H1 (cell line): ENCODE data around the gene PEX14. TPM values are rescaled to one million over a fixed set of nuclear protein-coding genes. Genes with fewer than 3 reads are reported as not detected.

Experiments used
- CTCF ChIA-PET: fragments of 300-600 bp; sonication (Branson Sonifier 250); formaldehyde crosslinking; loops from one replicate; lab custom pipeline; 2021; ENCODE audit not compliant: partially characterized antibody; lab: Charles Lee
- POLR2A ChIA-PET: fragments of 300-600 bp; sonication (Branson Sonifier 250); formaldehyde crosslinking; loops from one replicate; lab custom pipeline; 2021; ENCODE audit warnings: inconsistent platforms; ENCODE audit not compliant: partially characterized antibody; lab: Charles Lee
- DNase-seq, 2 experiments: peaks; one replicate each; pipeline versions ENCODE4 v3.0.0 to v3.0.0-alpha.2; 2010 to 2022; ENCODE audit warnings: low spot score in 2 of 2, low read depth in 1 of 2, mixed read lengths in 1 of 2
- FAIRE-seq: peaks from 2 replicates; lab custom pipeline; 2011; peaks lifted over from hg19 to GRCh38; lab: Jason Lieb, UNC
- H2AFZ ChIP-seq: 2 replicates; pipeline ENCODE4 v1.8.1; 2012; ENCODE audit warnings: low read length, inconsistent platforms
- H2AK5ac ChIP-seq: 2 replicates; pipeline ENCODE4 v1.6.1; 2013; ENCODE audit warnings: low read depth, low read length
- H2BK120ac ChIP-seq: replicated peaks from 2 replicates; pipeline ENCODE3; 2013; ENCODE audit warnings: low read depth, low read length, inconsistent platforms
- H2BK12ac ChIP-seq: 2 replicates; pipeline ENCODE4 v1.6.1; 2013; ENCODE audit warnings: low read depth, low read length
- H2BK15ac ChIP-seq: 2 replicates; pipeline ENCODE4 v1.6.1; 2013; ENCODE audit warnings: low read length
- H2BK20ac ChIP-seq: 2 replicates; pipeline ENCODE4 v1.6.1; 2013; ENCODE audit warnings: low read length
- H2BK5ac ChIP-seq: 2 replicates; pipeline ENCODE4 v1.6.1; 2013; ENCODE audit warnings: low read depth, low read length
- H3K14ac ChIP-seq: 2 replicates; pipeline ENCODE4 v1.6.1; 2013; ENCODE audit warnings: inconsistent platforms; ENCODE audit not compliant: insufficient read length
- H3K18ac ChIP-seq: 2 replicates; pipeline ENCODE4 v1.6.1; 2013; ENCODE audit warnings: low read length; ENCODE audit errors: extremely low read depth
- H3K23ac ChIP-seq: 2 replicates; pipeline ENCODE4 v1.6.1; 2013; ENCODE audit warnings: inconsistent platforms; ENCODE audit not compliant: insufficient read length
- H3K23me2 ChIP-seq: 2 replicates; pipeline ENCODE4 v1.6.1; 2013; ENCODE audit warnings: low read depth, low read length
- H3K27ac ChIP-seq: 2 replicates; pipeline ENCODE4 v1.6.1; 2011; ENCODE audit warnings: low read depth, low read length, inconsistent platforms
- H3K27me3 ChIP-seq, 4 experiments: replicated peaks in 1 of 4; 1 replicate in 1 of 4; 2 replicates in 3 of 4; pipeline versions ENCODE4 v1.6.1 to v1.8.1; 2011 to 2013; ENCODE audit warnings: low read length in 3 of 4, mild to moderate bottlenecking in 3 of 4, inconsistent platforms in 2 of 4, mixed read lengths in 2 of 4, moderate library complexity in 1 of 4; ENCODE audit not compliant: control insufficient read depth in 3 of 4, insufficient read depth in 3 of 4; ENCODE audit errors: extremely low read depth in 1 of 4
- H3K36me3 ChIP-seq, 4 experiments: 2 replicates each; pipeline versions ENCODE4 v1.6.1 to v1.8.1; 2011 to 2013; ENCODE audit warnings: mild to moderate bottlenecking in 4 of 4, low read length in 3 of 4, moderate library complexity in 2 of 4, control low read depth in 1 of 4, inconsistent platforms in 1 of 4; ENCODE audit not compliant: insufficient read depth in 4 of 4, control insufficient read depth in 2 of 4
- H3K4ac ChIP-seq: replicated peaks from 2 replicates; pipeline ENCODE3; 2013; ENCODE audit warnings: low read length, low read depth, mixed read lengths, inconsistent platforms; ENCODE audit not compliant: insufficient read length
- H3K4me1 ChIP-seq, 4 experiments: replicated peaks in 1 of 4; 1 replicate in 1 of 4; 2 replicates in 3 of 4; pipeline versions ENCODE4 v1.6.1 to v1.8.1; 2011 to 2013; ENCODE audit warnings: low read length in 3 of 4, inconsistent platforms in 2 of 4, mixed read lengths in 1 of 4; ENCODE audit not compliant: insufficient read depth in 4 of 4, control insufficient read depth in 3 of 4
- H3K4me2 ChIP-seq, 2 experiments: 2 replicates each; pipeline versions ENCODE4 v1.6.1 to v1.8.1; 2011 to 2013; ENCODE audit warnings: low read depth in 2 of 2, low read length in 2 of 2, control low read depth in 1 of 2, inconsistent platforms in 1 of 2, mild to moderate bottlenecking in 1 of 2; ENCODE audit not compliant: insufficient read depth in 1 of 2
- H3K4me3 ChIP-seq, 4 experiments: fragments of 200-600, 300-600 bp in 1 of 4; sonication (generic), shearing (Covaris generic), sonication (Bioruptor Twin) in 1 of 4; 2 replicates each; pipeline versions ENCODE4 v1.5.1 to v1.8.1; 2011 to 2016; ENCODE audit warnings: low read length in 4 of 4, low read depth in 3 of 4, control low read depth in 2 of 4, inconsistent platforms in 2 of 4, mild to moderate bottlenecking in 2 of 4, mixed read lengths in 1 of 4, moderate library complexity in 1 of 4; ENCODE audit not compliant: insufficient read depth in 2 of 4; ENCODE audit errors: extremely low read depth in 1 of 4
- H3K56ac ChIP-seq: replicated peaks from 2 replicates; pipeline ENCODE3; 2013; ENCODE audit warnings: low read depth, mild to moderate bottlenecking, mixed read lengths, low read length, inconsistent platforms; ENCODE audit not compliant: insufficient read length
- H3K79me1 ChIP-seq: 2 replicates; pipeline ENCODE4 v1.6.1; 2013; ENCODE audit warnings: low read depth, low read length, control low read depth
- H3K79me2 ChIP-seq, 2 experiments: 2 replicates each; pipeline versions ENCODE4 v1.6.1 to v1.8.1; 2012 to 2013; ENCODE audit warnings: low read length in 2 of 2, mild to moderate bottlenecking in 2 of 2, inconsistent platforms in 1 of 2; ENCODE audit not compliant: insufficient read depth in 2 of 2, control insufficient read depth in 1 of 2
- H3K9ac ChIP-seq, 4 experiments: replicated peaks in 1 of 4; 1 replicate in 1 of 4; 2 replicates in 3 of 4; pipeline versions ENCODE4 v1.6.1 to v1.8.1; 2011 to 2013; ENCODE audit warnings: low read depth in 3 of 4, low read length in 3 of 4, control low read depth in 2 of 4, mild to moderate bottlenecking in 2 of 4, moderate library complexity in 2 of 4, inconsistent platforms in 1 of 4; ENCODE audit errors: extremely low read depth in 1 of 4
- H3K9me3 ChIP-seq, 2 experiments: 2 replicates each; pipeline versions ENCODE4 v1.6.1 to v1.8.1; 2012 to 2013; ENCODE audit warnings: mild to moderate bottlenecking in 2 of 2, moderate library complexity in 2 of 2, control low read depth in 1 of 2, inconsistent platforms in 1 of 2, low read depth in 1 of 2, low read length in 1 of 2, mixed read lengths in 1 of 2; ENCODE audit not compliant: insufficient read depth in 2 of 2
- H4K20me1 ChIP-seq, 2 experiments: replicated peaks in 1 of 2; 2 replicates each; pipeline versions ENCODE3 to v1.8.1; 2011 to 2013; ENCODE audit warnings: inconsistent platforms in 2 of 2, low read length in 2 of 2, mild to moderate bottlenecking in 1 of 2; ENCODE audit not compliant: insufficient read depth in 2 of 2, control insufficient read depth in 1 of 2
- H4K5ac ChIP-seq: 2 replicates; pipeline ENCODE4 v1.6.1; 2013; ENCODE audit warnings: low read length, low read depth, mixed read lengths, inconsistent platforms; ENCODE audit not compliant: insufficient read length
- H4K8ac ChIP-seq: 2 replicates; pipeline ENCODE4 v1.8.0; 2013; ENCODE audit warnings: mild to moderate bottlenecking, moderate library complexity, low read length, inconsistent platforms; ENCODE audit not compliant: insufficient read depth; ENCODE audit errors: extremely low read depth
- H4K91ac ChIP-seq: replicated peaks from 2 replicates; pipeline ENCODE3; 2013; ENCODE audit warnings: low read length, mixed read lengths, inconsistent platforms; ENCODE audit not compliant: insufficient read length
- GABPA ChIP-seq: IDR thresholded peaks from 2 replicates; pipeline ENCODE4 v1.6.1; 2011; ENCODE audit warnings: mild to moderate bottlenecking, low read length, moderate library complexity, borderline replicate concordance; ENCODE audit not compliant: insufficient read depth
- HDAC6 ChIP-seq: IDR thresholded peaks from one replicate; pipeline ENCODE4 v1.7.1; 2012; ENCODE audit warnings: low read depth, mild to moderate bottlenecking, inconsistent platforms, low read length, moderate library complexity
- MAFK ChIP-seq: IDR thresholded peaks from 2 replicates; pipeline ENCODE4 v1.6.1; 2012; ENCODE audit warnings: low read depth, mild to moderate bottlenecking, improper control_type of control experiment, low read length
- POU5F1 ChIP-seq: IDR thresholded peaks from 2 replicates; pipeline ENCODE4 v1.6.1; 2011; ENCODE audit warnings: low read depth, mild to moderate bottlenecking, low read length, moderate library complexity
- RNF2 ChIP-seq: fragments of 200-900, 300-1000 bp; sonication (generic); IDR thresholded peaks from 2 replicates; pipeline ENCODE4 v1.7.1; 2016; ENCODE audit warnings: borderline replicate concordance, low read depth, mild to moderate bottlenecking, antibody characterized with exemption, low read length; ENCODE audit not compliant: poor library complexity, severe bottlenecking; ENCODE audit errors: missing control alignments
- SP2 ChIP-seq: IDR thresholded peaks from 2 replicates; pipeline ENCODE4 v1.6.1; 2012; ENCODE audit warnings: mild to moderate bottlenecking, low read length, inconsistent platforms
- TEAD4 ChIP-seq: IDR thresholded peaks from 2 replicates; pipeline ENCODE4 v1.6.1; 2012; ENCODE audit warnings: low read depth, low read length, inconsistent platforms, mixed read lengths
- WGBS, 2 experiments: shearing (Covaris generic) in 1 of 2; methylation state at CpG; one replicate each; pipeline versions ENCODE4 v1.1.6 to v1.1.7; 2013 to 2015; ENCODE audit warnings: low lambda C conversion rate in 2 of 2, mixed read lengths in 2 of 2, inconsistent platforms in 1 of 2, low coverage in 1 of 2, missing lambda C conversion rate in 1 of 2; ENCODE audit not compliant: insufficient replicate concordance in 2 of 2, insufficient coverage in 1 of 2, insufficient read length in 1 of 2; ENCODE audit errors: extremely low coverage in 1 of 2, missing lambda C conversion rate in 1 of 2; 5-methylcytosine and 5-hydroxymethylcytosine counted together
- polyA plus RNA-seq, 7 experiments: library from polyadenylated mRNA; depleted of rRNA in 3 of 7; stranded (reverse) in 5 of 7; unstranded in 2 of 7; fragments of >200 nt in 5 of 7; fragments of 200-250 nt in 2 of 7; gene quantifications; 1 replicate in 5 of 7; 2 replicates in 1 of 7; 4 replicates in 1 of 7; pipeline versions ENCODE4 v1.2.1 to v1.2.3, GENCODE V29; 2011 to 2013; ENCODE audit warnings: missing spikeins in 2 of 7, mixed read lengths in 2 of 7
- total RNA-seq: library from RNA; stranded (reverse); fragmentation: NEBNext Ultra II Directional; extraction: Animal tissue kit (Norgen Biotek cat#: 25700); gene quantifications from 2 replicates; pipeline ENCODE4 v1.2.1, GENCODE V29; 2021
- TF ChIP-seq, protein P1 (sequence below), 3 experiments: IDR thresholded peaks; 1 replicate in 2 of 3; 2 replicates in 1 of 3; pipeline versions ENCODE4 v1.5.1 to v1.6.1; 2011; ENCODE audit warnings: low read length in 3 of 3, mild to moderate bottlenecking in 3 of 3, inconsistent platforms in 2 of 3, low read depth in 1 of 3, moderate library complexity in 1 of 3; ENCODE audit not compliant: insufficient read depth in 1 of 3; ENCODE audit errors: control extremely low read depth in 1 of 3

Gene PEX14
- total and polyA plus RNA-seq, 2 of the 8 experiments (the other 6 are each of a cell fraction or from before 2014, with no cell fraction given), result 13.0 to 19.8 TPM

DNA sequence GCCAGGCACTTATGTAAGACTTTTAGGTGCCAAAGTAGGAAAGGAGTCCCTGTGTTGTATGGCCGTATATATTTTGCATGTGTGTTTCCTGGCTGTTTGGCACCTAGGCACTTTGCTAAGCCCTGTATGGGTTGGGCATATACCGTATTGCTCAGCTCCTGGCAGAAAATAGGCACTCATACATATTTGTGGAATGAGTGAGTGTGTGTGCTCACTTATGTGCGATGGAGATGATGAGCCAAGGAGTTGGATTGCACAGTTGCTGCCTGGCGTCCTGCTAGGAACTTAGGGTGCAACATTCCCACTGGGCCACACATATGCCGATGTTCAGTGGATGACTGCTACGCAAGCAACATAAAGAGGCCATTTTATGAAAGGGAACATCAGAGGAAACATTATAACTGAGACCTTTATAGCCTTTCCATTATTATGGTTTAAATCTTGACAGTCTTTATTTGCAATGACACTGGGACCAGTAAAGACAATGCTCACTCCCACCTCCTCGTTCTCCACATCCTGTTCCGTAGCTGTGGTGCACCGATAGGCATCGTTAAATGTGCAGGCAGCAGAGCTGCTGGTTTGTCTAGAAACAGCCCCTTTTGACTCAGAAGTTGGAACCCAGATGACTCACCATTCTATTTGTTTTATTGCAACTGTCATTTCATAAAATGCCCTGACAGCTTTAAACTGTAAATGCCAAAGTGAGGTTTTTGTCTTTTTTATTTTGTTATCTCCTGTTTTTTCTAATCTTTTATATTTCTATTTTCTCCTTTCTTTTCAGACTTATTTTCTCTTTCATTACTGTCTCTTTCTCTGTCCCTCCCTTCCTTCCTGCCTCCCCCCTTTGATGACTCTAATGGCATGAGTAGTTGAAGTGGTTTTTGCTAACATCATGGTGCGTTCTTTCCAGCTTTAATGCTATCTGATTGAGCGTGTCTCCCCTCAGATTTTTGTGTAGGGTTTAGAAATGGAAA lies 36.1 kb downstream of the PEX14 start:
- Histone ChIP-seq H3K56ac (no peak overlapping the region), H3K79me1 (peaks cover 8% of the 10 kb centered on the region; the same call in 1 of the 2 replicates), H3K18ac (no peak overlapping the region), H2BK120ac (no peak overlapping the region), H2BK20ac (no peak overlapping the region), H3K9me3 (no peaks in the 10 kb centered on the region), H3K27ac (no peak overlapping the region), H2BK12ac (no peak overlapping the region), H3K4ac (no peak overlapping the region), H3K27me3 (no peaks in the 10 kb centered on the region), H3K9ac (no peak overlapping the region; a peak in 1 of 7 replicates), H3K23ac (no peak overlapping the region), H3K36me3 (no peaks in the 10 kb centered on the region), H4K20me1 (peaks cover 1 to 7% of the 10 kb centered on the region in 2 experiments), H2BK15ac (no peak overlapping the region), H3K79me2 (peaks cover 3 to 49% of the 10 kb centered on the region in 2 experiments; a peak in 2 of 4 replicates), H3K4me2 (no peak overlapping the region), H3K14ac (no peak overlapping the region), H2BK5ac (no peak overlapping the region; the same call in 1 of the 2 replicates), H4K91ac (no peak overlapping the region), H3K4me1 (peaks cover 5 to 18% (median 9%) of the 10 kb centered on the region in 4 experiments), H3K23me2 (no peaks in the 10 kb centered on the region; the same call in 1 of the 2 replicates), H4K8ac (no peak overlapping the region), H2AFZ (no peak overlapping the region), H4K5ac (no peak overlapping the region), H3K4me3 (no peak overlapping the region), H2AK5ac (no peak overlapping the region)
- DNase-seq (no peak), FAIRE-seq (no peak)
- ChIA-PET CTCF (interaction anchor here (0.6 to 9.1 kb wide), 4 partner anchors 17 to 422 kb away, joined by 3 to 78 read pairs (median 14); no protein-coding TSS in a partner anchor), POLR2A (interaction anchor here (1.2 kb wide), 1 partner anchor 8 kb away, joined by 3 read pairs; no protein-coding TSS in a partner anchor)
- WGBS, 2 experiments, result 89% methylated on average over 12 of the region's 12 CpGs; no CpG with 5 or more reads in 1 of the 2 experiments
- TF ChIP-seq HDAC6 (no peak), RNF2 (no peak), POU5F1 (no peak), MAFK (no peak), SP2 (no peak), GABPA (no peak), TEAD4 (no peak)
- TF ChIP-seq, protein P1, sequence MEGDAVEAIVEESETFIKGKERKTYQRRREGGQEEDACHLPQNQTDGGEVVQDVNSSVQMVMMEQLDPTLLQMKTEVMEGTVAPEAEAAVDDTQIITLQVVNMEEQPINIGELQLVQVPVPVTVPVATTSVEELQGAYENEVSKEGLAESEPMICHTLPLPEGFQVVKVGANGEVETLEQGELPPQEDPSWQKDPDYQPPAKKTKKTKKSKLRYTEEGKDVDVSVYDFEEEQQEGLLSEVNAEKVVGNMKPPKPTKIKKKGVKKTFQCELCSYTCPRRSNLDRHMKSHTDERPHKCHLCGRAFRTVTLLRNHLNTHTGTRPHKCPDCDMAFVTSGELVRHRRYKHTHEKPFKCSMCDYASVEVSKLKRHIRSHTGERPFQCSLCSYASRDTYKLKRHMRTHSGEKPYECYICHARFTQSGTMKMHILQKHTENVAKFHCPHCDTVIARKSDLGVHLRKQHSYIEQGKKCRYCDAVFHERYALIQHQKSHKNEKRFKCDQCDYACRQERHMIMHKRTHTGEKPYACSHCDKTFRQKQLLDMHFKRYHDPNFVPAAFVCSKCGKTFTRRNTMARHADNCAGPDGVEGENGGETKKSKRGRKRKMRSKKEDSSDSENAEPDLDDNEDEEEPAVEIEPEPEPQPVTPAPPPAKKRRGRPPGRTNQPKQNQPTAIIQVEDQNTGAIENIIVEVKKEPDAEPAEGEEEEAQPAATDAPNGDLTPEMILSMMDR (IDR thresholded peaks at IDR 0.05; ENCODE audit: control extremely low read depth in 1 of 3, insufficient read depth in 1 of 3, low read depth in 1 of 3, low read length in 3 of 3), result no peak
